AG09309 (cell line): Measurements from ENCODE around the gene COL5A3.

Experiments used
- DNase-seq: peaks from one replicate; pipeline ENCODE4 v3.0.0-alpha.2; 2010; ENCODE audit warnings: low read depth
- H3K4me3 ChIP-seq: 2 replicates; pipeline ENCODE4 v1.5.1; 2011; ENCODE audit warnings: mild to moderate bottlenecking, low read depth, low read length, moderate library complexity; ENCODE audit not compliant: control insufficient read depth
- CTCF ChIP-seq: IDR thresholded peaks from 2 replicates; pipeline ENCODE4 v1.5.1; 2011; ENCODE audit warnings: mild to moderate bottlenecking, low read depth, low read length, inconsistent platforms; ENCODE audit not compliant: insufficient read depth, control insufficient read depth; ENCODE audit errors: missing control alignments

Gene COL5A3

GRCh38 chr19:9968820-9969687 is 41.2 kb downstream of the COL5A3 start:
- H3K4me3 ChIP-seq, result no peak overlapping the region

GRCh38 chr19:9967326-9967725 is 43.0 kb downstream of the COL5A3 start:
- DNase-seq, result no peak
- H3K4me3 ChIP-seq, result no peak overlapping the region

More at GRCh38 chr19:9968820-9969687, 41.2 kb downstream of the COL5A3 start:
- TF ChIP-seq CTCF, result no peak
- DNase-seq, result no peak

GRCh38 chr19:9966448-9966847 is 43.9 kb downstream of the COL5A3 start:
- no peak overlapping the region for H3K4me3 ChIP-seq
- TF ChIP-seq CTCF, result no peak
- DNase-seq, result no peak

More at GRCh38 chr19:9967326-9967725, 43.0 kb downstream of the COL5A3 start:
- TF ChIP-seq CTCF, result no peak

- H3K4me3 ChIP-seq, result no peak overlapping the region
- no peak for DNase-seq
- TF ChIP-seq CTCF, result no peak
Measured at GRCh38 chr19:9966024-9966423, 44.3 kb downstream of the COL5A3 start.

GRCh38 chr19:9962623-9963290 is 47.5 kb downstream of the COL5A3 start:
- no peak for TF ChIP-seq CTCF
- DNase-seq, result no peak

GRCh38 chr19:9961103-9961502 is 49.2 kb downstream of the COL5A3 start:
- TF ChIP-seq CTCF, result no peak
- no peak overlapping the region for H3K4me3 ChIP-seq
- no peak for DNase-seq

More at GRCh38 chr19:9962623-9963290, 47.5 kb downstream of the COL5A3 start:
- no peak overlapping the region for H3K4me3 ChIP-seq
